ENCODE data around the gene CDHR3. TPM values are rescaled to one million over a fixed set of nuclear protein-coding genes. Genes with fewer than 3 reads are reported as not detected.

CDHR3 gene
- total and polyA plus RNA-seq, 4 donors = 1.0 to 10.5 (median 1.8) TPM

DNA sequence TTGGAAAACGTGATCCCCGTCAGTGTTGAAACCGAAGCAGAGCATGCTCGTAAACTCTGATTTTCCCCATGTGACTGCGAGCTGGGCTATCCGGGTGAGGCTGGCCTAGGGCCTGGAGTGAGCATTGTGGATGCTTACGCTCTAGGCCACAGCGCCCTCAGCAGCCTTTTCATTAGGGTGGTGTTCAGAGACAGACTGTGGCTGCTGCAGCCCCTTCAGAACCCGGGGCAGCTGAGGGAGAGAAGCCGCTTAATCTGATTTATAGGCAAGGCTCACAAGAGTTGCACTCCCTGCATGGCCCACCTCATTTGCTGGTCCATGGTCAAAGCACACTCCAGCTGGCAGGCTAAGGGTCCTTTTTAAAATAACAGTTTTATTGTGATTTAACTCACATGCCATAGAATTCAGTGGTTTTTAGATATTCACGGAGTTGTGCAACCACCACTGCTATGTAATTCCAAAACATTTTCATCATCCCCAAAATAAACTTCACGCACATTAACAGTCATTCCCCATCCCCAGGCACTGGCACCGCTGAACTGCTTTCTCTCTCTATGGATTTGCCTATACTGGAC is 76.5 kb downstream of the CDHR3 start:
- Histone ChIP-seq H3K36me3 (ENCODE audit: control insufficient read depth in 4 of 4, insufficient read depth in 3 of 4, low read depth in 1 of 4, low read length in 3 of 4) (no peaks in the 10 kb centered on the region), H3K9ac (ENCODE audit: low read depth in 1 of 2, low read length in 2 of 2) (no peak overlapping the region), H3K27ac (ENCODE audit: low read depth in 1 of 2, low read length in 2 of 2) (no peak overlapping the region), H3K9me3 (ENCODE audit: control insufficient read depth in 4 of 4, low read length in 3 of 4) (no peaks in the 10 kb centered on the region), H3K4me1 (ENCODE audit: control insufficient read depth in 4 of 4, insufficient read depth in 4 of 4, low read length in 3 of 4) (peaks cover 0 to 3% (median 1%) of the 10 kb centered on the region in 4 donors), H3K4me3 (ENCODE audit: low read depth in 1 of 3, low read length in 3 of 3) (no peak overlapping the region), H3K27me3 (ENCODE audit: control insufficient read depth in 4 of 4, insufficient read depth in 4 of 4, low read length in 3 of 4) (no peaks in the 10 kb centered on the region)
- TF ChIP-seq YY1 (IDR thresholded peaks at IDR 0.05) = no peak
- no peak for TF ChIP-seq FOXA1 (IDR thresholded peaks at IDR 0.05)
- TF ChIP-seq TAF1 (conservative IDR thresholded peaks at IDR 0.05) = no peak
- TF ChIP-seq CTCF (IDR thresholded peaks at IDR 0.05; ENCODE audit: low read depth, low read length, missing input control) = no peak
- TF ChIP-seq HNF4G (IDR thresholded peaks at IDR 0.05) = no peak
- no peak for TF ChIP-seq SP1 (IDR thresholded peaks at IDR 0.05)
- TF ChIP-seq, protein P1, sequence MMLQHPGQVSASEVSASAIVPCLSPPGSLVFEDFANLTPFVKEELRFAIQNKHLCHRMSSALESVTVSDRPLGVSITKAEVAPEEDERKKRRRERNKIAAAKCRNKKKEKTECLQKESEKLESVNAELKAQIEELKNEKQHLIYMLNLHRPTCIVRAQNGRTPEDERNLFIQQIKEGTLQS (IDR thresholded peaks at IDR 0.05) = no peak
- TF ChIP-seq EGR1 (IDR thresholded peaks at IDR 0.05; ENCODE audit: low read depth in 2 of 2) = no peak
- no peak for TF ChIP-seq RAD21 (IDR thresholded peaks at IDR 0.05)
- no peak for TF ChIP-seq HNF4A (conservative IDR thresholded peaks at IDR 0.05)
- no peak for TF ChIP-seq NR2F2 (IDR thresholded peaks at IDR 0.05)
- TF ChIP-seq REST (IDR thresholded peaks at IDR 0.05) = no peak
- TF ChIP-seq JUND (IDR thresholded peaks at IDR 0.05) = no peak
- TF ChIP-seq RXRA (IDR thresholded peaks at IDR 0.05) = no peak
- TF ChIP-seq, protein P2, sequence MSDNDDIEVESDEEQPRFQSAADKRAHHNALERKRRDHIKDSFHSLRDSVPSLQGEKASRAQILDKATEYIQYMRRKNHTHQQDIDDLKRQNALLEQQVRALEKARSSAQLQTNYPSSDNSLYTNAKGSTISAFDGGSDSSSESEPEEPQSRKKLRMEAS (IDR thresholded peaks at IDR 0.05) = no peak
- TF ChIP-seq FOXA2 (IDR thresholded peaks at IDR 0.05) = no peak
- TF ChIP-seq GABPA (IDR thresholded peaks at IDR 0.05 in 1 of 2, conservative IDR thresholded peaks at IDR 0.05 in 1 of 2) = no peak
- TF ChIP-seq, protein P3, sequence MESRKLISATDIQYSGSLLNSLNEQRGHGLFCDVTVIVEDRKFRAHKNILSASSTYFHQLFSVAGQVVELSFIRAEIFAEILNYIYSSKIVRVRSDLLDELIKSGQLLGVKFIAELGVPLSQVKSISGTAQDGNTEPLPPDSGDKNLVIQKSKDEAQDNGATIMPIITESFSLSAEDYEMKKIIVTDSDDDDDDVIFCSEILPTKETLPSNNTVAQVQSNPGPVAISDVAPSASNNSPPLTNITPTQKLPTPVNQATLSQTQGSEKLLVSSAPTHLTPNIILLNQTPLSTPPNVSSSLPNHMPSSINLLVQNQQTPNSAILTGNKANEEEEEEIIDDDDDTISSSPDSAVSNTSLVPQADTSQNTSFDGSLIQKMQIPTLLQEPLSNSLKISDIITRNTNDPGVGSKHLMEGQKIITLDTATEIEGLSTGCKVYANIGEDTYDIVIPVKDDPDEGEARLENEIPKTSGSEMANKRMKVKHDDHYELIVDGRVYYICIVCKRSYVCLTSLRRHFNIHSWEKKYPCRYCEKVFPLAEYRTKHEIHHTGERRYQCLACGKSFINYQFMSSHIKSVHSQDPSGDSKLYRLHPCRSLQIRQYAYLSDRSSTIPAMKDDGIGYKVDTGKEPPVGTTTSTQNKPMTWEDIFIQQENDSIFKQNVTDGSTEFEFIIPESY (IDR thresholded peaks at IDR 0.05) = no peak
- 93% methylated on average over 13 of the region's 13 CpGs for WGBS
- no peak for DNase-seq (ENCODE audit: low spot score)

Measured in liver (tissue), 9 donors.